Duodenal mucosa (tissue), 2 donors: Measurements from ENCODE around the gene TRPV2.

Experiments used
- H3K27ac ChIP-seq: one replicate; pipeline ENCODE4 v1.7.0; 2013; ENCODE audit warnings: low read depth, low read length
- H3K27me3 ChIP-seq, 2 donors: one replicate each; pipeline ENCODE4 v1.7.0; 2013; ENCODE audit warnings: low read length in 2 of 2, control low read depth in 1 of 2; ENCODE audit not compliant: insufficient read depth in 2 of 2, control insufficient read depth in 1 of 2
- H3K36me3 ChIP-seq, 2 donors: one replicate each; pipeline ENCODE4 v1.7.0; 2013; ENCODE audit warnings: low read length in 2 of 2, control low read depth in 1 of 2; ENCODE audit not compliant: insufficient read depth in 2 of 2, control insufficient read depth in 1 of 2
- H3K4me1 ChIP-seq, 2 donors: one replicate each; pipeline ENCODE4 v1.7.0; 2013; ENCODE audit warnings: low read length in 2 of 2, control low read depth in 1 of 2; ENCODE audit not compliant: insufficient read depth in 2 of 2, control insufficient read depth in 1 of 2
- H3K4me3 ChIP-seq, 2 donors: one replicate each; pipeline ENCODE4 v1.7.0; 2013; ENCODE audit warnings: low read length in 2 of 2, low read depth in 1 of 2
- H3K9ac ChIP-seq, 2 donors: one replicate each; pipeline ENCODE4 v1.7.0; 2013; ENCODE audit warnings: low read length in 2 of 2, low read depth in 1 of 2
- H3K9me3 ChIP-seq, 2 donors: one replicate each; pipeline ENCODE4 v1.7.0; 2013; ENCODE audit warnings: low read length in 2 of 2, control low read depth in 1 of 2; ENCODE audit not compliant: control insufficient read depth in 1 of 2

The TRPV2 gene

GRCh38 chr17:16406742-16407674, 8.4 kb upstream of the TRPV2 start:
- Histone ChIP-seq H3K27ac (no peak overlapping the region), H3K4me1 (peaks cover 0 to 5% of the 10 kb centered on the region in 2 donors), H3K36me3 (no peaks in the 10 kb centered on the region), H3K9ac (peak overlapping the region; percentile 61 to 64), H3K27me3 (peaks cover 5% of the 10 kb centered on the region in 2 donors), H3K9me3 (no peaks in the 10 kb centered on the region), H3K4me3 (peak overlapping the region; percentile 68 to 74)

GRCh38 chr17:16407911-16408588, 7.3 kb upstream of the TRPV2 start:
- Histone ChIP-seq H3K27me3 (peaks cover 5% of the 10 kb centered on the region in 2 donors), H3K36me3 (no peaks in the 10 kb centered on the region), H3K9me3 (no peaks in the 10 kb centered on the region), H3K4me3 (no peak overlapping the region), H3K27ac (no peak overlapping the region), H3K4me1 (peaks cover 0 to 5% of the 10 kb centered on the region in 2 donors), H3K9ac (peak overlapping the region in 1 of 2 donors; percentile 10)

GRCh38 chr17:16417399-16417798, 2.0 kb downstream of the TRPV2 start:
- Histone ChIP-seq H3K9ac (no peak overlapping the region), H3K4me3 (no peak overlapping the region), H3K4me1 (peaks cover 21 to 37% of the 10 kb centered on the region in 2 donors), H3K36me3 (peaks cover 5 to 14% of the 10 kb centered on the region in 2 donors), H3K27me3 (no peaks in the 10 kb centered on the region), H3K27ac (no peak overlapping the region), H3K9me3 (no peaks in the 10 kb centered on the region)

GRCh38 chr17:16417896-16418684, 2.7 kb downstream of the TRPV2 start:
- no peaks in the 10 kb centered on the region for H3K9me3 ChIP-seq
- H3K36me3 ChIP-seq, result peaks cover 5 to 21% of the 10 kb centered on the region in 2 donors
- no peaks in the 10 kb centered on the region for H3K27me3 ChIP-seq
- H3K9ac ChIP-seq, result peak overlapping the region in 1 of 2 donors; percentile 1
- peaks cover 21 to 37% of the 10 kb centered on the region in 2 donors for H3K4me1 ChIP-seq
- no peak overlapping the region for H3K27ac ChIP-seq
- H3K4me3 ChIP-seq, result no peak overlapping the region

GRCh38 chr17:16418685-16419068, 3.3 kb downstream of the TRPV2 start:
- peaks cover 5 to 26% of the 10 kb centered on the region in 2 donors for H3K36me3 ChIP-seq
- H3K4me3 ChIP-seq, result no peak overlapping the region
- no peak overlapping the region for H3K27ac ChIP-seq
- H3K27me3 ChIP-seq, result no peaks in the 10 kb centered on the region
- peaks cover 21 to 37% of the 10 kb centered on the region in 2 donors for H3K4me1 ChIP-seq
- H3K9ac ChIP-seq, result no peak overlapping the region
- no peaks in the 10 kb centered on the region for H3K9me3 ChIP-seq

GRCh38 chr17:16419074-16419928, 3.9 kb downstream of the TRPV2 start:
- no peaks in the 10 kb centered on the region for H3K9me3 ChIP-seq
- H3K36me3 ChIP-seq, result peaks cover 5 to 26% of the 10 kb centered on the region in 2 donors
- peak overlapping the region; percentile 63 for H3K27ac ChIP-seq
- peak overlapping the region in 1 of 2 donors; percentile 39 for H3K9ac ChIP-seq
- H3K4me3 ChIP-seq, result no peak overlapping the region
- peaks cover 21 to 37% of the 10 kb centered on the region in 2 donors for H3K4me1 ChIP-seq
- no peaks in the 10 kb centered on the region for H3K27me3 ChIP-seq

- Histone ChIP-seq H3K4me3 (no peak overlapping the region), H3K9me3 (no peaks in the 10 kb centered on the region), H3K27ac (peak overlapping the region; percentile 63), H3K4me1 (peaks cover 21 to 37% of the 10 kb centered on the region in 2 donors), H3K9ac (peak overlapping the region in 1 of 2 donors; percentile 39), H3K27me3 (no peaks in the 10 kb centered on the region), H3K36me3 (peaks cover 5 to 26% of the 10 kb centered on the region in 2 donors)
Measured at GRCh38 chr17:16419929-16420271, 4.5 kb downstream of the TRPV2 start.

GRCh38 chr17:16422416-16422815, 7.0 kb downstream of the TRPV2 start:
- Histone ChIP-seq H3K36me3 (peaks cover 5 to 42% of the 10 kb centered on the region in 2 donors), H3K9me3 (no peaks in the 10 kb centered on the region), H3K27me3 (no peaks in the 10 kb centered on the region)

GRCh38 chr17:16423226-16423872, 8.0 kb downstream of the TRPV2 start:
- Histone ChIP-seq H3K9ac (no peak overlapping the region), H3K4me1 (peaks cover 16% of the 10 kb centered on the region in 2 donors), H3K36me3 (peaks cover 0 to 37% of the 10 kb centered on the region in 2 donors), H3K9me3 (no peaks in the 10 kb centered on the region), H3K4me3 (no peak overlapping the region), H3K27ac (no peak overlapping the region), H3K27me3 (no peaks in the 10 kb centered on the region)

More at GRCh38 chr17:16422416-16422815, 7.0 kb downstream of the TRPV2 start:
- Histone ChIP-seq H3K4me3 (no peak overlapping the region), H3K27ac (no peak overlapping the region), H3K4me1 (peaks cover 16 to 25% of the 10 kb centered on the region in 2 donors), H3K9ac (no peak overlapping the region)
